ENCODE results near the gene PLN.

The PLN gene

GRCh38 chr6:118603372-118603771 is 55.3 kb downstream of the PLN start:
- TF ChIP-seq EZH2 (IDR thresholded peaks at IDR 0.05; ENCODE audit: borderline replicate concordance, low read length): no peak
- TF ChIP-seq, protein P1, sequence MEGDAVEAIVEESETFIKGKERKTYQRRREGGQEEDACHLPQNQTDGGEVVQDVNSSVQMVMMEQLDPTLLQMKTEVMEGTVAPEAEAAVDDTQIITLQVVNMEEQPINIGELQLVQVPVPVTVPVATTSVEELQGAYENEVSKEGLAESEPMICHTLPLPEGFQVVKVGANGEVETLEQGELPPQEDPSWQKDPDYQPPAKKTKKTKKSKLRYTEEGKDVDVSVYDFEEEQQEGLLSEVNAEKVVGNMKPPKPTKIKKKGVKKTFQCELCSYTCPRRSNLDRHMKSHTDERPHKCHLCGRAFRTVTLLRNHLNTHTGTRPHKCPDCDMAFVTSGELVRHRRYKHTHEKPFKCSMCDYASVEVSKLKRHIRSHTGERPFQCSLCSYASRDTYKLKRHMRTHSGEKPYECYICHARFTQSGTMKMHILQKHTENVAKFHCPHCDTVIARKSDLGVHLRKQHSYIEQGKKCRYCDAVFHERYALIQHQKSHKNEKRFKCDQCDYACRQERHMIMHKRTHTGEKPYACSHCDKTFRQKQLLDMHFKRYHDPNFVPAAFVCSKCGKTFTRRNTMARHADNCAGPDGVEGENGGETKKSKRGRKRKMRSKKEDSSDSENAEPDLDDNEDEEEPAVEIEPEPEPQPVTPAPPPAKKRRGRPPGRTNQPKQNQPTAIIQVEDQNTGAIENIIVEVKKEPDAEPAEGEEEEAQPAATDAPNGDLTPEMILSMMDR (IDR thresholded peaks at IDR 0.05; ENCODE audit: low read length): no peak
- H3K9me3 ChIP-seq (ENCODE audit: low read length): no peaks in the 10 kb centered on the region
- H2AFZ ChIP-seq (ENCODE audit: low read length): no peak overlapping the region
- H3F3A ChIP-seq (ENCODE audit: insufficient read depth, low read length): no peaks in the 10 kb centered on the region
- no peaks in the 10 kb centered on the region for H4K20me1 ChIP-seq (ENCODE audit: insufficient read depth, low read length)
- H3K79me2 ChIP-seq (ENCODE audit: insufficient read depth, low read length): no peaks in the 10 kb centered on the region
- H3K9ac ChIP-seq (ENCODE audit: low read length): no peak overlapping the region
- no peak overlapping the region for H3K4me3 ChIP-seq (ENCODE audit: low read depth, low read length, poor library complexity, severe bottlenecking)
- H3K4me2 ChIP-seq (ENCODE audit: low read length): no peak overlapping the region
- no peaks in the 10 kb centered on the region for H3K4me1 ChIP-seq (ENCODE audit: insufficient read depth, low read length, severe bottlenecking)
- H3K36me3 ChIP-seq (ENCODE audit: insufficient read depth, low read length): no peaks in the 10 kb centered on the region
- H3K27me3 ChIP-seq (ENCODE audit: insufficient read depth, low read length): no peaks in the 10 kb centered on the region
- no peaks in the 10 kb centered on the region for H3K9me2 ChIP-seq (ENCODE audit: low read depth, low read length)
- no peak overlapping the region for H3K27ac ChIP-seq (ENCODE audit: low read depth, low read length, poor library complexity, severe bottlenecking)

GRCh38 chr6:118606268-118606667 is 58.2 kb downstream of the PLN start:
- no peak for TF ChIP-seq EZH2 (IDR thresholded peaks at IDR 0.05; ENCODE audit: borderline replicate concordance, low read length)
- TF ChIP-seq, protein P1 (IDR thresholded peaks at IDR 0.05; ENCODE audit: low read length): no peak
- Histone ChIP-seq H3F3A (ENCODE audit: insufficient read depth, low read length) (no peaks in the 10 kb centered on the region), H3K36me3 (ENCODE audit: insufficient read depth, low read length) (no peaks in the 10 kb centered on the region), H4K20me1 (ENCODE audit: insufficient read depth, low read length) (no peaks in the 10 kb centered on the region), H3K9me3 (ENCODE audit: low read length) (no peaks in the 10 kb centered on the region), H3K79me2 (ENCODE audit: insufficient read depth, low read length) (0 out of 2 replicates have a peak, but pooled peaks cover 3% of the 10 kb centered on the region), H3K4me2 (ENCODE audit: low read length) (no peak overlapping the region), H3K4me3 (ENCODE audit: low read depth, low read length, poor library complexity, severe bottlenecking) (no peak overlapping the region), H3K4me1 (ENCODE audit: insufficient read depth, low read length, severe bottlenecking) (no peaks in the 10 kb centered on the region), H2AFZ (ENCODE audit: low read length) (no peak overlapping the region), H3K9ac (ENCODE audit: low read length) (no peak overlapping the region), H3K27me3 (ENCODE audit: insufficient read depth, low read length) (no peaks in the 10 kb centered on the region), H3K9me2 (ENCODE audit: low read depth, low read length) (no peaks in the 10 kb centered on the region), H3K27ac (ENCODE audit: low read depth, low read length, poor library complexity, severe bottlenecking) (no peak overlapping the region)

DNA sequence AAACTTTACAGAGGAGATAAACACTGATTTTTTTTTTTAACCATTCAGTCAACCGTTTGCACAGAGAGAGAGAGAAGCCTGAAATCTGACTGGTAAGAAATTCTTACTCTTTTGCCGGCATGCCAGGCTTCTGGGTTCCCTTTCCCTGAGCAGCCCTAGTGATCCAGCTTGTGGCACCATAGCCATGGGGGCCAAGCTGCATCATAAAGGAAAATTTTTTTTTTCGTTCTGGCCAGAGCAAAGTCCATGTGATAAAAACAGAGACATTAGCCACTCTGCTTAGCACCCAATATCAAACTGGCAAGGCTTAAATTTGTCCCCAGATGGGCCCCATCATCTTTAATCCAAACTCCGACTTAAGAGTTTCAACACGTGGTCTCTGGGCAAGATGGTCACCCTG is 58.8 kb downstream of the PLN start:
- Histone ChIP-seq H3K27ac (ENCODE audit: low read depth, low read length, poor library complexity, severe bottlenecking) (no peak overlapping the region), H3K9me3 (ENCODE audit: low read length) (no peaks in the 10 kb centered on the region), H3K4me3 (ENCODE audit: low read depth, low read length, poor library complexity, severe bottlenecking) (no peak overlapping the region), H3K4me2 (ENCODE audit: low read length) (no peak overlapping the region), H3K36me3 (ENCODE audit: insufficient read depth, low read length) (no peaks in the 10 kb centered on the region), H3K27me3 (ENCODE audit: insufficient read depth, low read length) (no peaks in the 10 kb centered on the region), H3F3A (ENCODE audit: insufficient read depth, low read length) (no peaks in the 10 kb centered on the region), H2AFZ (ENCODE audit: low read length) (no peak overlapping the region), H4K20me1 (ENCODE audit: insufficient read depth, low read length) (no peaks in the 10 kb centered on the region), H3K4me1 (ENCODE audit: insufficient read depth, low read length, severe bottlenecking) (no peaks in the 10 kb centered on the region), H3K9ac (ENCODE audit: low read length) (no peak overlapping the region), H3K9me2 (ENCODE audit: low read depth, low read length) (no peaks in the 10 kb centered on the region), H3K79me2 (ENCODE audit: insufficient read depth, low read length) (0 out of 2 replicates have a peak, but pooled peaks cover 3% of the 10 kb centered on the region)
- TF ChIP-seq EZH2 (IDR thresholded peaks at IDR 0.05; ENCODE audit: borderline replicate concordance, low read length): no peak
- TF ChIP-seq, protein P1 (IDR thresholded peaks at IDR 0.05; ENCODE audit: low read length): no peak

Measured in OCI-LY1 (cell line).